H1 (cell line): ENCODE measurements around the gene ILKAP. TPM values are rescaled to one million over a fixed set of nuclear protein-coding genes. Genes with fewer than 3 reads are reported as not detected.

ENCODE experiments used
- CTCF ChIA-PET: fragments of 300-600 bp; sonication (Branson Sonifier 250); formaldehyde crosslinking; loops from one replicate; lab custom pipeline; 2021; ENCODE audit not compliant: partially characterized antibody; lab: Charles Lee
- POLR2A ChIA-PET: fragments of 300-600 bp; sonication (Branson Sonifier 250); formaldehyde crosslinking; loops from one replicate; lab custom pipeline; 2021; ENCODE audit warnings: inconsistent platforms; ENCODE audit not compliant: partially characterized antibody; lab: Charles Lee
- DNase-seq, 2 experiments: peaks; one replicate each; pipeline versions ENCODE4 v3.0.0 to v3.0.0-alpha.2; 2010 to 2022; ENCODE audit warnings: low spot score in 2 of 2, low read depth in 1 of 2, mixed read lengths in 1 of 2
- FAIRE-seq: peaks from 2 replicates; lab custom pipeline; 2011; peaks lifted over from hg19 to GRCh38; lab: Jason Lieb, UNC
- H2AFZ ChIP-seq: 2 replicates; pipeline ENCODE4 v1.8.1; 2012; ENCODE audit warnings: low read length, inconsistent platforms
- H2AK5ac ChIP-seq: 2 replicates; pipeline ENCODE4 v1.6.1; 2013; ENCODE audit warnings: low read depth, low read length
- H2BK120ac ChIP-seq: replicated peaks from 2 replicates; pipeline ENCODE3; 2013; ENCODE audit warnings: low read depth, low read length, inconsistent platforms
- H2BK12ac ChIP-seq: 2 replicates; pipeline ENCODE4 v1.6.1; 2013; ENCODE audit warnings: low read depth, low read length
- H2BK15ac ChIP-seq: 2 replicates; pipeline ENCODE4 v1.6.1; 2013; ENCODE audit warnings: low read length
- H2BK20ac ChIP-seq: 2 replicates; pipeline ENCODE4 v1.6.1; 2013; ENCODE audit warnings: low read length
- H2BK5ac ChIP-seq: 2 replicates; pipeline ENCODE4 v1.6.1; 2013; ENCODE audit warnings: low read depth, low read length
- H3K14ac ChIP-seq: 2 replicates; pipeline ENCODE4 v1.6.1; 2013; ENCODE audit warnings: inconsistent platforms; ENCODE audit not compliant: insufficient read length
- H3K18ac ChIP-seq: 2 replicates; pipeline ENCODE4 v1.6.1; 2013; ENCODE audit warnings: low read length; ENCODE audit errors: extremely low read depth
- H3K23ac ChIP-seq: 2 replicates; pipeline ENCODE4 v1.6.1; 2013; ENCODE audit warnings: inconsistent platforms; ENCODE audit not compliant: insufficient read length
- H3K23me2 ChIP-seq: 2 replicates; pipeline ENCODE4 v1.6.1; 2013; ENCODE audit warnings: low read depth, low read length
- H3K27ac ChIP-seq: 2 replicates; pipeline ENCODE4 v1.6.1; 2011; ENCODE audit warnings: low read depth, low read length, inconsistent platforms
- H3K27me3 ChIP-seq, 4 experiments: replicated peaks in 1 of 4; 1 replicate in 1 of 4; 2 replicates in 3 of 4; pipeline versions ENCODE4 v1.6.1 to v1.8.1; 2011 to 2013; ENCODE audit warnings: low read length in 3 of 4, mild to moderate bottlenecking in 3 of 4, inconsistent platforms in 2 of 4, mixed read lengths in 2 of 4, moderate library complexity in 1 of 4; ENCODE audit not compliant: control insufficient read depth in 3 of 4, insufficient read depth in 3 of 4; ENCODE audit errors: extremely low read depth in 1 of 4
- H3K36me3 ChIP-seq, 4 experiments: 2 replicates each; pipeline versions ENCODE4 v1.6.1 to v1.8.1; 2011 to 2013; ENCODE audit warnings: mild to moderate bottlenecking in 4 of 4, low read length in 3 of 4, moderate library complexity in 2 of 4, control low read depth in 1 of 4, inconsistent platforms in 1 of 4; ENCODE audit not compliant: insufficient read depth in 4 of 4, control insufficient read depth in 2 of 4
- H3K4ac ChIP-seq: replicated peaks from 2 replicates; pipeline ENCODE3; 2013; ENCODE audit warnings: low read length, low read depth, mixed read lengths, inconsistent platforms; ENCODE audit not compliant: insufficient read length
- H3K4me1 ChIP-seq, 4 experiments: replicated peaks in 1 of 4; 1 replicate in 1 of 4; 2 replicates in 3 of 4; pipeline versions ENCODE4 v1.6.1 to v1.8.1; 2011 to 2013; ENCODE audit warnings: low read length in 3 of 4, inconsistent platforms in 2 of 4, mixed read lengths in 1 of 4; ENCODE audit not compliant: insufficient read depth in 4 of 4, control insufficient read depth in 3 of 4
- H3K4me2 ChIP-seq, 2 experiments: 2 replicates each; pipeline versions ENCODE4 v1.6.1 to v1.8.1; 2011 to 2013; ENCODE audit warnings: low read depth in 2 of 2, low read length in 2 of 2, control low read depth in 1 of 2, inconsistent platforms in 1 of 2, mild to moderate bottlenecking in 1 of 2; ENCODE audit not compliant: insufficient read depth in 1 of 2
- H3K4me3 ChIP-seq, 4 experiments: fragments of 200-600, 300-600 bp in 1 of 4; sonication (generic), shearing (Covaris generic), sonication (Bioruptor Twin) in 1 of 4; 2 replicates each; pipeline versions ENCODE4 v1.5.1 to v1.8.1; 2011 to 2016; ENCODE audit warnings: low read length in 4 of 4, low read depth in 3 of 4, control low read depth in 2 of 4, inconsistent platforms in 2 of 4, mild to moderate bottlenecking in 2 of 4, mixed read lengths in 1 of 4, moderate library complexity in 1 of 4; ENCODE audit not compliant: insufficient read depth in 2 of 4; ENCODE audit errors: extremely low read depth in 1 of 4
- H3K56ac ChIP-seq: replicated peaks from 2 replicates; pipeline ENCODE3; 2013; ENCODE audit warnings: low read depth, mild to moderate bottlenecking, mixed read lengths, low read length, inconsistent platforms; ENCODE audit not compliant: insufficient read length
- H3K79me1 ChIP-seq: 2 replicates; pipeline ENCODE4 v1.6.1; 2013; ENCODE audit warnings: low read depth, low read length, control low read depth
- H3K79me2 ChIP-seq, 2 experiments: 2 replicates each; pipeline versions ENCODE4 v1.6.1 to v1.8.1; 2012 to 2013; ENCODE audit warnings: low read length in 2 of 2, mild to moderate bottlenecking in 2 of 2, inconsistent platforms in 1 of 2; ENCODE audit not compliant: insufficient read depth in 2 of 2, control insufficient read depth in 1 of 2
- H3K9ac ChIP-seq, 4 experiments: replicated peaks in 1 of 4; 1 replicate in 1 of 4; 2 replicates in 3 of 4; pipeline versions ENCODE4 v1.6.1 to v1.8.1; 2011 to 2013; ENCODE audit warnings: low read depth in 3 of 4, low read length in 3 of 4, control low read depth in 2 of 4, mild to moderate bottlenecking in 2 of 4, moderate library complexity in 2 of 4, inconsistent platforms in 1 of 4; ENCODE audit errors: extremely low read depth in 1 of 4
- H3K9me3 ChIP-seq, 2 experiments: 2 replicates each; pipeline versions ENCODE4 v1.6.1 to v1.8.1; 2012 to 2013; ENCODE audit warnings: mild to moderate bottlenecking in 2 of 2, moderate library complexity in 2 of 2, control low read depth in 1 of 2, inconsistent platforms in 1 of 2, low read depth in 1 of 2, low read length in 1 of 2, mixed read lengths in 1 of 2; ENCODE audit not compliant: insufficient read depth in 2 of 2
- H4K20me1 ChIP-seq, 2 experiments: replicated peaks in 1 of 2; 2 replicates each; pipeline versions ENCODE3 to v1.8.1; 2011 to 2013; ENCODE audit warnings: inconsistent platforms in 2 of 2, low read length in 2 of 2, mild to moderate bottlenecking in 1 of 2; ENCODE audit not compliant: insufficient read depth in 2 of 2, control insufficient read depth in 1 of 2
- H4K5ac ChIP-seq: 2 replicates; pipeline ENCODE4 v1.6.1; 2013; ENCODE audit warnings: low read length, low read depth, mixed read lengths, inconsistent platforms; ENCODE audit not compliant: insufficient read length
- H4K8ac ChIP-seq: 2 replicates; pipeline ENCODE4 v1.8.0; 2013; ENCODE audit warnings: mild to moderate bottlenecking, moderate library complexity, low read length, inconsistent platforms; ENCODE audit not compliant: insufficient read depth; ENCODE audit errors: extremely low read depth
- H4K91ac ChIP-seq: replicated peaks from 2 replicates; pipeline ENCODE3; 2013; ENCODE audit warnings: low read length, mixed read lengths, inconsistent platforms; ENCODE audit not compliant: insufficient read length
- BACH1 ChIP-seq: IDR thresholded peaks from 2 replicates; pipeline ENCODE4 v1.6.1; 2012; ENCODE audit warnings: low read length, improper control_type of control experiment
- CBX5 ChIP-seq: fragments of 300-800, 300-1000 bp; sonication (generic); IDR thresholded peaks from 2 replicates; pipeline ENCODE4 v1.7.1; 2016; ENCODE audit warnings: antibody characterized with exemption, low read length, low read depth
- KDM1A ChIP-seq: fragments of 200-600, 300-600 bp; sonication (generic); IDR thresholded peaks from 2 replicates; pipeline ENCODE4 v1.7.1; 2016; ENCODE audit warnings: mild to moderate bottlenecking, low read length, borderline replicate concordance
- NANOG ChIP-seq: IDR thresholded peaks from 2 replicates; pipeline ENCODE4 v1.6.1; 2011; ENCODE audit warnings: low read length, low read depth, mild to moderate bottlenecking, inconsistent platforms; ENCODE audit not compliant: insufficient read depth, poor library complexity, severe bottlenecking
- SP2 ChIP-seq: IDR thresholded peaks from 2 replicates; pipeline ENCODE4 v1.6.1; 2012; ENCODE audit warnings: mild to moderate bottlenecking, low read length, inconsistent platforms
- USF2 ChIP-seq: IDR thresholded peaks from 2 replicates; pipeline ENCODE4 v1.6.1; 2011; ENCODE audit warnings: low read length, improper control_type of control experiment
- ZNF274 ChIP-seq: IDR thresholded peaks from 2 replicates; pipeline ENCODE4 v1.7.0; 2012; ENCODE audit warnings: low read length, borderline replicate concordance; ENCODE audit errors: extremely low read depth
- WGBS, 2 experiments: shearing (Covaris generic) in 1 of 2; methylation state at CpG; one replicate each; pipeline versions ENCODE4 v1.1.6 to v1.1.7; 2013 to 2015; ENCODE audit warnings: low lambda C conversion rate in 2 of 2, mixed read lengths in 2 of 2, inconsistent platforms in 1 of 2, low coverage in 1 of 2, missing lambda C conversion rate in 1 of 2; ENCODE audit not compliant: insufficient replicate concordance in 2 of 2, insufficient coverage in 1 of 2, insufficient read length in 1 of 2; ENCODE audit errors: extremely low coverage in 1 of 2, missing lambda C conversion rate in 1 of 2; 5-methylcytosine and 5-hydroxymethylcytosine counted together
- polyA plus RNA-seq, 7 experiments: library from polyadenylated mRNA; depleted of rRNA in 3 of 7; stranded (reverse) in 5 of 7; unstranded in 2 of 7; fragments of >200 nt in 5 of 7; fragments of 200-250 nt in 2 of 7; gene quantifications; 1 replicate in 5 of 7; 2 replicates in 1 of 7; 4 replicates in 1 of 7; pipeline versions ENCODE4 v1.2.1 to v1.2.3, GENCODE V29; 2011 to 2013; ENCODE audit warnings: missing spikeins in 2 of 7, mixed read lengths in 2 of 7
- total RNA-seq: library from RNA; stranded (reverse); fragmentation: NEBNext Ultra II Directional; extraction: Animal tissue kit (Norgen Biotek cat#: 25700); gene quantifications from 2 replicates; pipeline ENCODE4 v1.2.1, GENCODE V29; 2021
- TF ChIP-seq, protein P1 (sequence below): IDR thresholded peaks from 2 replicates; pipeline ENCODE4 v1.6.1; 2012; ENCODE audit warnings: inconsistent platforms

ILKAP gene
- total and polyA plus RNA-seq, 2 of the 8 experiments (the other 6 are each of a cell fraction or from before 2014, with no cell fraction given), result 23.5 to 33.8 TPM

DNA sequence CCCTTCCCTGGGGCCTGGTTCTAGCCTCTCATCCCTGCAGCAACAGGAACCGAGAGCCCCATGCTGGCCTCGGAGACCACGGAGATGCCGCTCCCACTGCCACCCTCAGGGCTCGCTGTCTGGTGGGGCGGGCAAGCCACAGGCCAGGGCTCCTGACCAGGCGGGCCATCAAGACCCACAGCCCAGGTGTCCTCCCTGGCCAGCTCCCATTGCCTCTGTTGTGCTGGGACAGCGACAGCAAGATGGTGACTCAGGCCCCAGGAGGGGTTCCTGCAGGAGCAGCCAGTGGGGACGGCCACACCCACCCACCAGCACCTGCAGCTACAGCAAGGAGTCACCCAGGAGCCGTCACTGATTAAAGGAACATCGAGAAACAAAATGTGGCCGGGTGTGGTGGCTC lies 57.6 kb downstream of the ILKAP start:
- Histone ChIP-seq H3K36me3 (no peaks in the 10 kb centered on the region; a peak in 1 of 8 replicates), H2BK15ac (no peak overlapping the region), H4K5ac (no peak overlapping the region), H2BK12ac (no peak overlapping the region), H4K91ac (no peak overlapping the region), H2AFZ (no peak overlapping the region), H3K14ac (no peak overlapping the region), H3K79me2 (no peaks in the 10 kb centered on the region), H3K4me3 (no peak overlapping the region), H3K56ac (no peak overlapping the region), H3K4me1 (no peaks in the 10 kb centered on the region), H2BK20ac (no peak overlapping the region), H3K79me1 (no peaks in the 10 kb centered on the region), H3K23me2 (no peaks in the 10 kb centered on the region), H2BK120ac (no peak overlapping the region), H3K4ac (no peak overlapping the region), H3K18ac (no peak overlapping the region), H3K23ac (no peak overlapping the region), H4K20me1 (no peaks in the 10 kb centered on the region), H3K27me3 (no peaks in the 10 kb centered on the region), H4K8ac (no peak overlapping the region), H2BK5ac (no peak overlapping the region), H3K9me3 (no peaks in the 10 kb centered on the region), H3K27ac (no peak overlapping the region), H2AK5ac (no peak overlapping the region), H3K9ac (no peak overlapping the region), H3K4me2 (no peak overlapping the region)
- WGBS, 2 experiments, result 85% methylated on average over 12 of the region's 12 CpGs; no CpG with 5 or more reads in 1 of the 2 experiments
- DNase-seq, result no peak
- FAIRE-seq, result no peak
- POLR2A ChIA-PET, result interaction anchor here (1.1 kb wide), 1 partner anchor 46 kb away, joined by 3 read pairs; the partner anchor contains the start of gene ESPNL
- CTCF ChIA-PET, result interaction anchor here (1.0 kb wide), 1 partner anchor 9 kb away, joined by 3 read pairs; no protein-coding TSS in a partner anchor
- TF ChIP-seq BACH1, result no peak
- TF ChIP-seq ZNF274, result no peak
- TF ChIP-seq CBX5, result no peak
- TF ChIP-seq SP2, result no peak
- TF ChIP-seq, protein P1, sequence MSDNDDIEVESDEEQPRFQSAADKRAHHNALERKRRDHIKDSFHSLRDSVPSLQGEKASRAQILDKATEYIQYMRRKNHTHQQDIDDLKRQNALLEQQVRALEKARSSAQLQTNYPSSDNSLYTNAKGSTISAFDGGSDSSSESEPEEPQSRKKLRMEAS, result no peak
- no peak for TF ChIP-seq USF2
- no peak for TF ChIP-seq NANOG
- TF ChIP-seq KDM1A, result no peak
